ENCODE data around the gene USP54. TPM values are rescaled to one million over a fixed set of nuclear protein-coding genes. Genes with fewer than 3 reads are reported as not detected.

The USP54 gene
- total and polyA plus RNA-seq, 2 donors (not counting 3 experiments of a cell fraction or from before 2014, with no cell fraction given): 9.3 to 14.2 TPM

- FAIRE-seq (no peak), DNase-seq (ENCODE audit: low read depth, low spot score) (no peak)
- Histone ChIP-seq H3K4me1 (ENCODE audit: control insufficient read depth, extremely low read depth, insufficient read depth, low read length) (peaks cover 16% of the 10 kb centered on the region), H4K20me1 (replicated peaks; ENCODE audit: control insufficient read depth, extremely low read depth, insufficient read depth, low read length) (no peaks in the 10 kb centered on the region), H3K27ac (ENCODE audit: insufficient read depth, low read depth, low read length) (no peak overlapping the region), H3K4me2 (ENCODE audit: insufficient read depth, low read length) (no peak overlapping the region), H3K9ac (replicated peaks; ENCODE audit: extremely low read depth, insufficient read depth, low read length) (no peak overlapping the region), H2AFZ (ENCODE audit: low read depth, low read length) (no peak overlapping the region), H3K36me3 (ENCODE audit: control insufficient read depth in 2 of 2, extremely low read depth in 1 of 2, insufficient read depth in 2 of 2, low read length in 2 of 2) (no peaks in the 10 kb centered on the region), H3K27me3 (ENCODE audit: control insufficient read depth in 2 of 2, insufficient read depth in 2 of 2, low read length in 2 of 2) (peaks cover 6 to 7% of the 10 kb centered on the region in 2 experiments), H3K9me1 (replicated peaks; ENCODE audit: control insufficient read depth, extremely low read depth, insufficient read depth, low read length) (no peaks in the 10 kb centered on the region), H3K4me3 (replicated peaks in 1 of 3; ENCODE audit: insufficient read depth in 1 of 3, low read depth in 1 of 3, low read length in 3 of 3) (no peak overlapping the region), H3K9me3 (replicated peaks; ENCODE audit: control insufficient read depth, insufficient read depth, low read length) (no peaks in the 10 kb centered on the region), H3K79me2 (ENCODE audit: control insufficient read depth, insufficient read depth, low read length) (no peaks in the 10 kb centered on the region)
- CTCF ChIA-PET: interaction anchor here (1.7 kb wide), 1 partner anchor 11 kb away, joined by 3 read pairs; no protein-coding TSS in a partner anchor
- TF ChIP-seq GATA2 (IDR thresholded peaks at IDR 0.05; ENCODE audit: insufficient read depth, insufficient read length, low read depth, low read length) (no peak), POLR2A (IDR thresholded peaks at IDR 0.05; ENCODE audit: low read depth, low read length) (no peak), FOS (IDR thresholded peaks at IDR 0.05; ENCODE audit: borderline replicate concordance, insufficient read depth, low read length) (no peak), MYC (IDR thresholded peaks at IDR 0.05; ENCODE audit: low read depth, low read length) (no peak), POLR2AphosphoS5 (IDR thresholded peaks at IDR 0.05; ENCODE audit: insufficient read depth, low read depth, low read length) (no peak), EZH2 (IDR thresholded peaks at IDR 0.05; ENCODE audit: borderline replicate concordance, low read depth, low read length, severe bottlenecking) (no peak), JUN (IDR thresholded peaks at IDR 0.05; ENCODE audit: borderline replicate concordance, insufficient read depth, insufficient read length, low read depth) (no peak)
- TF ChIP-seq, protein P1, sequence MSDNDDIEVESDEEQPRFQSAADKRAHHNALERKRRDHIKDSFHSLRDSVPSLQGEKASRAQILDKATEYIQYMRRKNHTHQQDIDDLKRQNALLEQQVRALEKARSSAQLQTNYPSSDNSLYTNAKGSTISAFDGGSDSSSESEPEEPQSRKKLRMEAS (IDR thresholded peaks at IDR 0.05; ENCODE audit: insufficient read depth, insufficient read length): no peak
- TF ChIP-seq, protein P2, sequence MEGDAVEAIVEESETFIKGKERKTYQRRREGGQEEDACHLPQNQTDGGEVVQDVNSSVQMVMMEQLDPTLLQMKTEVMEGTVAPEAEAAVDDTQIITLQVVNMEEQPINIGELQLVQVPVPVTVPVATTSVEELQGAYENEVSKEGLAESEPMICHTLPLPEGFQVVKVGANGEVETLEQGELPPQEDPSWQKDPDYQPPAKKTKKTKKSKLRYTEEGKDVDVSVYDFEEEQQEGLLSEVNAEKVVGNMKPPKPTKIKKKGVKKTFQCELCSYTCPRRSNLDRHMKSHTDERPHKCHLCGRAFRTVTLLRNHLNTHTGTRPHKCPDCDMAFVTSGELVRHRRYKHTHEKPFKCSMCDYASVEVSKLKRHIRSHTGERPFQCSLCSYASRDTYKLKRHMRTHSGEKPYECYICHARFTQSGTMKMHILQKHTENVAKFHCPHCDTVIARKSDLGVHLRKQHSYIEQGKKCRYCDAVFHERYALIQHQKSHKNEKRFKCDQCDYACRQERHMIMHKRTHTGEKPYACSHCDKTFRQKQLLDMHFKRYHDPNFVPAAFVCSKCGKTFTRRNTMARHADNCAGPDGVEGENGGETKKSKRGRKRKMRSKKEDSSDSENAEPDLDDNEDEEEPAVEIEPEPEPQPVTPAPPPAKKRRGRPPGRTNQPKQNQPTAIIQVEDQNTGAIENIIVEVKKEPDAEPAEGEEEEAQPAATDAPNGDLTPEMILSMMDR (IDR thresholded peaks at IDR 0.05; ENCODE audit: extremely low read depth in 1 of 2, insufficient read depth in 1 of 2, low read depth in 1 of 2, low read length in 2 of 2): no peak
- dilution Hi-C loops (cut with MboI; ENCODE audit: extremely low pct_ligation_motif_present, low sequenced_read_pairs): no loop called here
- POLR2A ChIA-PET: no interaction called here
- intact Hi-C loops (cut with micrococcal nuclease): no loop called here
- BruUV-seq (replicated peaks): no TSS peak
Observed at GRCh38 chr10:73593812-73594211, 2.7 kb upstream of the USP54 start.

All from endothelial cell of umbilical vein (primary cell).